ENCODE measurements around the gene SLC20A1. TPM values are rescaled to one million over a fixed set of nuclear protein-coding genes. Genes with fewer than 3 reads are reported as not detected.
"Not testable (repeated sequence)": the region's sequence is repeated elsewhere in the genome, so short reads cannot be mapped to it uniquely, and the experiment has no call there.

Gene SLC20A1
- 100 to 1,000 TPM; 165 to 167 TPM for total RNA-seq

- CTCF ChIA-PET = interaction anchor here (0.6 to 7.6 kb wide), 18 partner anchors 9 to 105 kb away, joined by 3 to 35 read pairs (median 4); no protein-coding TSS in a partner anchor
- H3K27me3 Mint-ChIP-seq = no peaks in the 10 kb centered on the region
- H3K4me1 Mint-ChIP-seq = peaks cover 66% of the 10 kb centered on the region
- peak within 1 kb of the TSS; percentile 99 for H3K4me3 Mint-ChIP-seq
- DNase-seq = peak; percentile 97
- no peaks in the 10 kb centered on the region for H3K9me3 Mint-ChIP-seq
- peak within 1 kb of the TSS; percentile 91 for H3K27ac Mint-ChIP-seq
- peaks cover 62% of the 10 kb centered on the region for H3K36me3 Mint-ChIP-seq (ENCODE audit: low read depth)
- POLR2A ChIA-PET = interaction anchor here (1.2 to 1.5 kb wide), 2 partner anchors 14 to 20 kb away, joined by 3 to 5 read pairs; no protein-coding TSS in a partner anchor
Measured at GRCh38 chr2:112645310-112646101, at the start of gene SLC20A1. Gene SLC20A1 (plus strand): TSS chr2:112645939. CDS start chr2:112646829, 890 bp downstream.

GRCh38 chr2:112597537-112598322 is 48.0 kb upstream of the SLC20A1 start:
- H3K36me3 Mint-ChIP-seq (ENCODE audit: low read depth) = peaks cover 2% of the 10 kb centered on the region
- peaks cover 8% of the 10 kb centered on the region for H3K4me1 Mint-ChIP-seq
- POLR2A ChIA-PET = interaction anchor here (0.6 kb wide), 1 partner anchor 27 kb away, joined by 8 read pairs; no protein-coding TSS in a partner anchor
- no peak overlapping the region for H3K4me3 Mint-ChIP-seq
- no peak for DNase-seq
- H3K27me3 Mint-ChIP-seq = no peaks in the 10 kb centered on the region
- peak overlapping the region; percentile 36 for H3K27ac Mint-ChIP-seq
- H3K9me3 Mint-ChIP-seq = peaks cover 3% of the 10 kb centered on the region
- CTCF ChIA-PET = interaction anchor here (0.5 to 1.4 kb wide), 6 partner anchors 10 to 136 kb away, joined by 3 to 7 read pairs (median 3); partner anchors contain the start of gene CHCHD5

- Mint-ChIP-seq H3K4me3 (no peak overlapping the region), H3K36me3 (ENCODE audit: low read depth) (no peaks in the 10 kb centered on the region), H3K4me1 (peaks cover 8% of the 10 kb centered on the region), H3K27ac (no peak overlapping the region), H3K27me3 (no peaks in the 10 kb centered on the region), H3K9me3 (peaks cover 3% of the 10 kb centered on the region)
- POLR2A ChIA-PET = no interaction called here
- CTCF ChIA-PET = interaction anchor here (0.5 to 5.2 kb wide), 11 partner anchors 9 to 264 kb away, joined by 3 to 62 read pairs (median 4); partner anchors contain the start of gene CHCHD5
- DNase-seq = no peak
Measured at GRCh38 chr2:112600634-112601033, 45.1 kb upstream of the SLC20A1 start.

- DNase-seq = no peak
- peaks cover 3% of the 10 kb centered on the region for H3K9me3 Mint-ChIP-seq
- H3K27me3 Mint-ChIP-seq = no peaks in the 10 kb centered on the region
- POLR2A ChIA-PET = no interaction called here
- CTCF ChIA-PET = interaction anchor here (0.6 to 5.2 kb wide), 3 partner anchors 10 to 376 kb away, joined by 3 to 62 read pairs (median 7); no protein-coding TSS in a partner anchor
- H3K4me1 Mint-ChIP-seq = peaks cover 8% of the 10 kb centered on the region
- no peaks in the 10 kb centered on the region for H3K36me3 Mint-ChIP-seq (ENCODE audit: low read depth)
- no peak overlapping the region for H3K4me3 Mint-ChIP-seq
- H3K27ac Mint-ChIP-seq = no peak overlapping the region
Measured at GRCh38 chr2:112601754-112602153, 44.0 kb upstream of the SLC20A1 start.

- DNase-seq = no peak
- Mint-ChIP-seq H3K9me3 (no peaks in the 10 kb centered on the region), H3K4me1 (peaks cover 8% of the 10 kb centered on the region), H3K4me3 (no peak overlapping the region), H3K27ac (no peak overlapping the region), H3K36me3 (ENCODE audit: low read depth) (no peaks in the 10 kb centered on the region), H3K27me3 (no peaks in the 10 kb centered on the region)
- ChIA-PET CTCF (interaction anchor here (0.6 to 5.2 kb wide), 4 partner anchors 19 to 1876 kb away, joined by 3 to 62 read pairs (median 3); no protein-coding TSS in a partner anchor), POLR2A (no interaction called here)
Measured at GRCh38 chr2:112602917-112603316, 42.8 kb upstream of the SLC20A1 start.

GRCh38 chr2:112603731-112604130 is 42.0 kb upstream of the SLC20A1 start:
- no peaks in the 10 kb centered on the region for H3K36me3 Mint-ChIP-seq (ENCODE audit: low read depth)
- H3K4me1 Mint-ChIP-seq = peaks cover 8% of the 10 kb centered on the region
- CTCF ChIA-PET = interaction anchor here (1.0 to 1.5 kb wide), 2 partner anchors 9 to 87 kb away, joined by 4 to 7 read pairs; no protein-coding TSS in a partner anchor
- H3K27me3 Mint-ChIP-seq = no peaks in the 10 kb centered on the region
- peak overlapping the region; percentile 43 for H3K27ac Mint-ChIP-seq
- DNase-seq = no peak
- no peaks in the 10 kb centered on the region for H3K9me3 Mint-ChIP-seq
- POLR2A ChIA-PET = no interaction called here
- H3K4me3 Mint-ChIP-seq = no peak overlapping the region

- H3K9me3 Mint-ChIP-seq = peaks cover 1% of the 10 kb centered on the region
- H3K27ac Mint-ChIP-seq = no peak overlapping the region
- DNase-seq = no peak
- ChIA-PET POLR2A (no interaction called here), CTCF (interaction anchor here (1.0 to 1.6 kb wide), 4 partner anchors 17 to 337 kb away, joined by 3 to 7 read pairs (median 4); no protein-coding TSS in a partner anchor)
- peaks cover 6% of the 10 kb centered on the region for H3K4me1 Mint-ChIP-seq
- H3K4me3 Mint-ChIP-seq = no peak overlapping the region
- peaks cover under 1% of the 10 kb centered on the region for H3K27me3 Mint-ChIP-seq
- H3K36me3 Mint-ChIP-seq (ENCODE audit: low read depth) = peaks cover 6% of the 10 kb centered on the region
Measured at GRCh38 chr2:112604952-112605351, 40.8 kb upstream of the SLC20A1 start.

- ChIA-PET POLR2A (no interaction called here), CTCF (interaction anchor here (1.0 to 1.6 kb wide), 3 partner anchors 17 to 336 kb away, joined by 3 read pairs; no protein-coding TSS in a partner anchor)
- no peak for DNase-seq
- Mint-ChIP-seq H3K9me3 (peaks cover 2% of the 10 kb centered on the region), H3K36me3 (ENCODE audit: low read depth) (peaks cover 11% of the 10 kb centered on the region), H3K4me3 (no peak overlapping the region), H3K4me1 (no peaks in the 10 kb centered on the region), H3K27me3 (peaks cover 10% of the 10 kb centered on the region), H3K27ac (no peak overlapping the region)
Measured at GRCh38 chr2:112605926-112606325, 39.8 kb upstream of the SLC20A1 start.

- ChIA-PET CTCF (interaction anchor here (1.0 kb wide), 1 partner anchor 18 kb away, joined by 3 read pairs; no protein-coding TSS in a partner anchor), POLR2A (no interaction called here)
- Mint-ChIP-seq H3K27ac (no peak overlapping the region), H3K36me3 (ENCODE audit: low read depth) (peaks cover 11% of the 10 kb centered on the region), H3K9me3 (peaks cover 2% of the 10 kb centered on the region), H3K4me1 (no peaks in the 10 kb centered on the region), H3K4me3 (no peak overlapping the region), H3K27me3 (peaks cover 17% of the 10 kb centered on the region)
- DNase-seq = no peak
Measured at GRCh38 chr2:112606547-112606946, 39.2 kb upstream of the SLC20A1 start.

GRCh38 chr2:112607680-112608438 is 37.9 kb upstream of the SLC20A1 start:
- Mint-ChIP-seq H3K4me3 (no peak overlapping the region), H3K27ac (no peak overlapping the region), H3K27me3 (peaks cover 24% of the 10 kb centered on the region), H3K4me1 (no peaks in the 10 kb centered on the region), H3K36me3 (ENCODE audit: low read depth) (peaks cover 11% of the 10 kb centered on the region), H3K9me3 (peaks cover 2% of the 10 kb centered on the region)
- ChIA-PET CTCF (interaction anchor here (0.6 to 1.5 kb wide), 3 partner anchors 10 to 585 kb away, joined by 4 to 7 read pairs (median 4); no protein-coding TSS in a partner anchor), POLR2A (no interaction called here)
- no peak for DNase-seq

- H3K36me3 Mint-ChIP-seq (ENCODE audit: low read depth) = peaks cover 11% of the 10 kb centered on the region
- H3K4me3 Mint-ChIP-seq, H3K4me1 Mint-ChIP-seq, POLR2A ChIA-PET, H3K27ac Mint-ChIP-seq, CTCF ChIA-PET, H3K9me3 Mint-ChIP-seq, DNase-seq: not testable (repeated sequence)
- peaks cover 31% of the 10 kb centered on the region for H3K27me3 Mint-ChIP-seq
Measured at GRCh38 chr2:112609320-112609719, 36.4 kb upstream of the SLC20A1 start.

GRCh38 chr2:112612283-112612682 is 33.5 kb upstream of the SLC20A1 start:
- POLR2A ChIA-PET, H3K9me3 Mint-ChIP-seq, H3K27ac Mint-ChIP-seq, H3K4me1 Mint-ChIP-seq, DNase-seq, H3K4me3 Mint-ChIP-seq: not testable (repeated sequence)
- Mint-ChIP-seq H3K36me3 (ENCODE audit: low read depth) (peaks cover 11% of the 10 kb centered on the region), H3K27me3 (peaks cover 31% of the 10 kb centered on the region)
- CTCF ChIA-PET = interaction anchor here (1.4 to 2.3 kb wide), 3 partner anchors 8 to 14 kb away, joined by 4 read pairs; no protein-coding TSS in a partner anchor

Data from activated CD4-positive, alpha-beta T cell treated with anti-CD3 and anti-CD28 coated beads, Interleukin-2, amount 10 ng/mL, durations not matched to agents 7 days and 5 days (primary cell).